SK-N-SH (cell line): ENCODE measurements around the gene SEPTIN2. TPM values are rescaled to one million over a fixed set of nuclear protein-coding genes. Genes with fewer than 3 reads are reported as not detected.

Source experiments
- CTCF ChIA-PET: fragments of 300-600, 350-600 bp; formaldehyde crosslinking; extraction: SDS; loops from one replicate; lab custom pipeline; 2021; lab: Yijun Ruan, JAX
- POLR2A ChIA-PET: fragments of 350-600 bp; sonication (Branson Sonifier 250); formaldehyde crosslinking; extraction: SDS; loops from one replicate; lab custom pipeline; 2020; ENCODE audit warnings: antibody characterized with exemption, inconsistent platforms; lab: Yijun Ruan, JAX
- DNase-seq: peaks from one replicate; pipeline ENCODE4 v3.0.0; 2012
- H2AFZ ChIP-seq: fragments of 200-600 bp; sonication (generic); 2 replicates; pipeline ENCODE4 v1.8.1; 2016; ENCODE audit warnings: antibody characterized with exemption, mild to moderate bottlenecking, low read depth
- H3F3A ChIP-seq: fragments of 200-600 bp; sonication (generic); replicated peaks from 2 replicates; pipeline ENCODE3; 2016; ENCODE audit warnings: antibody characterized with exemption, mild to moderate bottlenecking; ENCODE audit not compliant: insufficient read depth
- H3K27ac ChIP-seq, 2 experiments: fragments of 200-500 bp in 1 of 2; fragments of 200-600 bp in 1 of 2; sonication (Bioruptor generic) in 1 of 2; sonication (generic), shearing (Covaris generic) in 1 of 2; 2 replicates each; pipeline versions ENCODE4 v1.5.1 to v1.6.1; 2014 to 2016; ENCODE audit warnings: low read depth in 2 of 2, inconsistent platforms in 1 of 2, low read length in 1 of 2, mild to moderate bottlenecking in 1 of 2, mixed read lengths in 1 of 2
- H3K27me3 ChIP-seq: fragments of 200-600 bp; sonication (generic), shearing (Covaris generic); 2 replicates; pipeline ENCODE4 v1.6.1; 2016; ENCODE audit warnings: mixed run types; ENCODE audit not compliant: insufficient read depth
- H3K36me3 ChIP-seq, 2 experiments: fragments of 200-500 bp in 1 of 2; fragments of 200-600 bp in 1 of 2; sonication (Bioruptor generic) in 1 of 2; sonication (generic) in 1 of 2; replicated peaks in 1 of 2; 2 replicates each; pipeline versions ENCODE3 to v1.5.1; 2014 to 2016; ENCODE audit warnings: low read length in 1 of 2, mild to moderate bottlenecking in 1 of 2; ENCODE audit not compliant: insufficient read depth in 2 of 2, control insufficient read depth in 1 of 2
- H3K4me1 ChIP-seq, 2 experiments: fragments of 200-500 bp in 1 of 2; fragments of 200-600 bp in 1 of 2; sonication (Bioruptor generic) in 1 of 2; sonication (generic), shearing (Covaris generic) in 1 of 2; 2 replicates each; pipeline versions ENCODE4 v1.5.1 to v1.6.1; 2014 to 2016; ENCODE audit warnings: low read depth in 1 of 2, low read length in 1 of 2, mixed run types in 1 of 2; ENCODE audit not compliant: insufficient read depth in 2 of 2, control insufficient read depth in 1 of 2
- H3K4me2 ChIP-seq: fragments of 200-600 bp; sonication (generic), shearing (Covaris generic); 2 replicates; pipeline ENCODE4 v1.6.1; 2017; ENCODE audit warnings: mixed run types
- H3K4me3 ChIP-seq, 2 experiments: fragments of 200-500 bp in 1 of 2; fragments of 200-600 bp in 1 of 2; sonication (Bioruptor generic) in 1 of 2; sonication (generic), shearing (Covaris generic) in 1 of 2; 2 replicates each; pipeline versions ENCODE4 v1.5.1 to v1.8.1; 2014 to 2016; ENCODE audit warnings: low read depth in 2 of 2, inconsistent platforms in 1 of 2, low read length in 1 of 2, mild to moderate bottlenecking in 1 of 2, mixed read lengths in 1 of 2, moderate library complexity in 1 of 2
- H3K79me2 ChIP-seq: fragments of 200-600 bp; sonication (generic); 2 replicates; pipeline ENCODE4 v1.8.1; 2017; ENCODE audit warnings: mild to moderate bottlenecking; ENCODE audit not compliant: insufficient read depth
- H3K9ac ChIP-seq: fragments of 200-600 bp; sonication (generic); 2 replicates; pipeline ENCODE4 v1.6.1; 2017; ENCODE audit warnings: mixed run types
- H3K9me2 ChIP-seq: fragments of 200-600 bp; sonication (generic); 2 replicates; pipeline ENCODE4 v1.6.1; 2017; ENCODE audit warnings: mixed run types
- H3K9me3 ChIP-seq: fragments of 200-600 bp; sonication (generic); 2 replicates; pipeline ENCODE4 v1.6.1; 2017; ENCODE audit warnings: mixed run types, mild to moderate bottlenecking, moderate library complexity
- H4K20me1 ChIP-seq: fragments of 200-600 bp; sonication (generic); 2 replicates; pipeline ENCODE4 v1.6.1; 2017; ENCODE audit warnings: mild to moderate bottlenecking, mixed run types; ENCODE audit not compliant: insufficient read depth
- CHD2 ChIP-seq: fragments of 150-350 bp; IDR thresholded peaks from 2 replicates; pipeline ENCODE4 v1.6.1; 2018; ENCODE audit warnings: low read length; ENCODE audit not compliant: partially characterized antibody
- EZH2phosphoT487 ChIP-seq: fragments of 200-600 bp; sonication (generic); IDR thresholded peaks from 2 replicates; pipeline ENCODE4 v1.6.1; 2017; ENCODE audit warnings: low read depth, mixed run types, mild to moderate bottlenecking, antibody characterized with exemption, moderate library complexity, borderline replicate concordance
- FOSL2 ChIP-seq: IDR thresholded peaks from 2 replicates; pipeline ENCODE4 v1.4.0; 2012; ENCODE audit warnings: low read depth, mild to moderate bottlenecking, moderate library complexity, borderline replicate concordance
- FOXM1 ChIP-seq: IDR thresholded peaks from 2 replicates; pipeline ENCODE4 v1.4.0; 2012; ENCODE audit warnings: low read depth, mild to moderate bottlenecking
- GABPA ChIP-seq: IDR thresholded peaks from 2 replicates; pipeline ENCODE4 v1.4.0; 2012; ENCODE audit warnings: low read depth, mild to moderate bottlenecking
- JUND ChIP-seq: IDR thresholded peaks from 2 replicates; pipeline ENCODE4 v1.4.0; 2012
- MEF2A ChIP-seq: IDR thresholded peaks from 2 replicates; pipeline ENCODE4 v1.4.0; 2012; ENCODE audit warnings: low read depth, borderline replicate concordance
- NFIC ChIP-seq: IDR thresholded peaks from 2 replicates; pipeline ENCODE4 v1.4.0; 2012; ENCODE audit warnings: borderline replicate concordance
- NRF1 ChIP-seq: IDR thresholded peaks from 2 replicates; pipeline ENCODE4 v1.6.1; 2012; ENCODE audit warnings: low read depth, mild to moderate bottlenecking, low read length
- POLR2AphosphoS5 ChIP-seq: IDR thresholded peaks from 2 replicates; pipeline ENCODE4 v1.6.1; 2012; ENCODE audit warnings: low read depth, low read length
- RFX5 ChIP-seq: IDR thresholded peaks from 2 replicates; pipeline ENCODE4 v1.6.1; 2012; ENCODE audit warnings: mild to moderate bottlenecking, improper control_type of control experiment, low read length
- RXRA ChIP-seq: IDR thresholded peaks from 2 replicates; pipeline ENCODE4 v1.4.0; 2012; ENCODE audit warnings: low read depth, mild to moderate bottlenecking, borderline replicate concordance
- SIN3A ChIP-seq: IDR thresholded peaks from 2 replicates; pipeline ENCODE4 v1.6.1; 2012; ENCODE audit warnings: low read depth, mild to moderate bottlenecking, low read length, moderate library complexity, borderline replicate concordance
- TAF1 ChIP-seq: IDR thresholded peaks from 2 replicates; pipeline ENCODE4 v1.6.1; 2012; ENCODE audit warnings: low read depth, mild to moderate bottlenecking, low read length, moderate library complexity, borderline replicate concordance
- YY1 ChIP-seq: IDR thresholded peaks from 2 replicates; pipeline ENCODE4 v1.4.0; 2012; ENCODE audit warnings: low read depth, mild to moderate bottlenecking
- WGBS: methylation state at CpG from one replicate; pipeline ENCODE4 v1.1.6; 2017; ENCODE audit warnings: low lambda C conversion rate; 5-methylcytosine and 5-hydroxymethylcytosine counted together
- polyA plus RNA-seq, 3 experiments: library from polyadenylated mRNA; depleted of rRNA; stranded (reverse); fragments of >200 nt; gene quantifications; 2 replicates each; pipeline ENCODE4 v1.2.3, GENCODE V29; 2012
- TF ChIP-seq, protein P1 (sequence below): fragments of 150-350 bp; IDR thresholded peaks from 2 replicates; pipeline ENCODE4 v1.6.1; 2017; ENCODE audit warnings: antibody characterized with exemption, low read length, low read depth, borderline replicate concordance
- TF ChIP-seq, protein P2 (sequence below): IDR thresholded peaks from 2 replicates; pipeline ENCODE4 v1.4.0; 2012; ENCODE audit warnings: low read depth, borderline replicate concordance

Gene SEPTIN2
- polyA plus RNA-seq, 1 of the 3 experiments (the other 2 are of a cell fraction) = 226 TPM

DNA sequence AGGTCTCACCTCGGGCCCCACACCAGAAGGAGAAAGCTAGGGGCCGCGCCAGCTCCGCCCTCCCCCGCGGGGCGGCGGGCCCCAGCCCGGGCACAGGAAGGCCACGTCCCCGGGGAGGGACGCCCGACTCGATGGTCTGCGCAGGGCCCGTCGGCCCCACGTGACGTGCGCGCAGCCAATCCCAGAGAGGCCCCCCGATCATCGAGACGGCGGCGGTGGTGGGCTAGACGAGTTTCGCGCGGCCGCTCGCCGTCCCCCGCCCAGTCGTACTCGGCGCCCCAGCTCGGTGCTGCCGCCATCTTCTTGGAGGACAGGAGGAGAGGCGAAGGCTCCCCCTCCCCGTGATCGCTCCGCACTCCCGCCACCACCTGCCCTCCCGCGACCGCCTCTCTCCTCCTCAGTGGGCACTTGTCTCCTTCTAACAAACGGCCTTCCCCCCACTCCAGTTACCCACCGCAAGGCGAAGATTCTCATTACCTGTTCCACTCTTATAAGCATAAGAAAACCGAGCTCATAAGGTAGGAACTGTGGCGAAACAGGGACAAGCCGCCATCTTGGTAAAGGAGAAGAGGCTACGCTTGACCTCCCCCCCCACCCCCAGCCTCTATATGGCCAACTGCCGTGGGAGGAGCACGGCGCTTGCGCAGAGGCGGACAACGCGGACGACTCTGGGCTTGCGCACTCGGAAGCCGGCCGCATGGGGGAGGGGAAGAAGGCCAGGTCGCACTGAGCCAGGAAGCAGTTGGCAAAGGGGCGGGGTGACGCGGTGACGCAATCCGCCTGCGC, 439 bp upstream of the SEPTIN2 start, which contains the start of gene HDLBP (continued):
- no peak for TF ChIP-seq RXRA
- TF ChIP-seq FOSL2 = no peak
- TF ChIP-seq NFIC = no peak
- TF ChIP-seq, protein P1, sequence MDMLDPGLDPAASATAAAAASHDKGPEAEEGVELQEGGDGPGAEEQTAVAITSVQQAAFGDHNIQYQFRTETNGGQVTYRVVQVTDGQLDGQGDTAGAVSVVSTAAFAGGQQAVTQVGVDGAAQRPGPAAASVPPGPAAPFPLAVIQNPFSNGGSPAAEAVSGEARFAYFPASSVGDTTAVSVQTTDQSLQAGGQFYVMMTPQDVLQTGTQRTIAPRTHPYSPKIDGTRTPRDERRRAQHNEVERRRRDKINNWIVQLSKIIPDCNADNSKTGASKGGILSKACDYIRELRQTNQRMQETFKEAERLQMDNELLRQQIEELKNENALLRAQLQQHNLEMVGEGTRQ = peak; percentile 90
- no peak for TF ChIP-seq EZH2phosphoT487
- TF ChIP-seq JUND = no peak
- peak; percentile 66; the same call in 1 of the 2 replicates for TF ChIP-seq SIN3A
- TF ChIP-seq YY1 = peak; percentile 99
- TF ChIP-seq, protein P2, sequence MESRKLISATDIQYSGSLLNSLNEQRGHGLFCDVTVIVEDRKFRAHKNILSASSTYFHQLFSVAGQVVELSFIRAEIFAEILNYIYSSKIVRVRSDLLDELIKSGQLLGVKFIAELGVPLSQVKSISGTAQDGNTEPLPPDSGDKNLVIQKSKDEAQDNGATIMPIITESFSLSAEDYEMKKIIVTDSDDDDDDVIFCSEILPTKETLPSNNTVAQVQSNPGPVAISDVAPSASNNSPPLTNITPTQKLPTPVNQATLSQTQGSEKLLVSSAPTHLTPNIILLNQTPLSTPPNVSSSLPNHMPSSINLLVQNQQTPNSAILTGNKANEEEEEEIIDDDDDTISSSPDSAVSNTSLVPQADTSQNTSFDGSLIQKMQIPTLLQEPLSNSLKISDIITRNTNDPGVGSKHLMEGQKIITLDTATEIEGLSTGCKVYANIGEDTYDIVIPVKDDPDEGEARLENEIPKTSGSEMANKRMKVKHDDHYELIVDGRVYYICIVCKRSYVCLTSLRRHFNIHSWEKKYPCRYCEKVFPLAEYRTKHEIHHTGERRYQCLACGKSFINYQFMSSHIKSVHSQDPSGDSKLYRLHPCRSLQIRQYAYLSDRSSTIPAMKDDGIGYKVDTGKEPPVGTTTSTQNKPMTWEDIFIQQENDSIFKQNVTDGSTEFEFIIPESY = no peak

DNA sequence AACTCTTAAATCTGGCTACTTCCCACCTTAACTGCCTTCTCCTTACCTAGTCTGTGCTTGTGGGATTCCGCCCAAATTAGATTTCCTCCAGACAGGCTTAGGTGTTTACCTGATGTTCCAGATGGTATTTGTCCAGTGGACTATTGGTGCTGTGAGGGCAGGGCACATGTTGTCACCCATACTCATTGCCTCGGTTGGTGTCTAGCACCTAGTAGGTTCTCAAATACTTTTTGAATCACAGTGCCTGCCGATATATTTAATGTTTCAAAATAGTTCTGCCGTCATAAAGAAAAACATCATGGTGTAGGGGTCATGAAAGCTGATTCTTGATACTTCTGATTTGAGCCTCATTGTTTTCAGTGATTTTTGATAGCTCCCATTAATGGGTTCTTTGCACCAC, 1.1 kb downstream of the SEPTIN2 start:
- DNase-seq = no peak
- no peaks in the 10 kb centered on the region for H3K9me2 ChIP-seq
- no peaks in the 10 kb centered on the region for H3K27me3 ChIP-seq
- H3K79me2 ChIP-seq = peaks cover 92% of the 10 kb centered on the region
- H2AFZ ChIP-seq = no peak overlapping the region
- H3K36me3 ChIP-seq = peaks cover 15 to 48% of the 10 kb centered on the region in 2 experiments
- peak overlapping the region; percentile 91 to 99 for H3K27ac ChIP-seq
- peak overlapping the region; percentile 95 for H3K9ac ChIP-seq
- WGBS = 9% methylated on average over 4 of the region's 4 CpGs
- CTCF ChIA-PET = interaction anchor here (0.6 to 3.4 kb wide), 2 partner anchors 26 to 561 kb away, joined by 3 to 29 read pairs; no protein-coding TSS in a partner anchor
- H3K9me3 ChIP-seq = no peaks in the 10 kb centered on the region
- peak overlapping the region; percentile 89 for H3K4me2 ChIP-seq
- peaks cover 12% of the 10 kb centered on the region for H3F3A ChIP-seq
- peak overlapping the region; percentile 88 to 96 for H3K4me3 ChIP-seq
- peaks cover 25 to 30% of the 10 kb centered on the region in 2 experiments; a peak in 3 of 4 replicates for H3K4me1 ChIP-seq
- TF ChIP-seq YY1 = no peak
- TF ChIP-seq NRF1 = no peak
- TF ChIP-seq TAF1 = no peak
- no peak for TF ChIP-seq MEF2A
- TF ChIP-seq FOXM1 = no peak
- TF ChIP-seq RFX5 = no peak
- TF ChIP-seq CHD2 = no peak
- TF ChIP-seq, protein P2 = no peak
- TF ChIP-seq GABPA = no peak
- no peak for TF ChIP-seq POLR2AphosphoS5
- POLR2A ChIA-PET = interaction anchor here (0.7 to 3.0 kb wide), 2 partner anchors 13 to 26 kb away, joined by 3 to 24 read pairs; no protein-coding TSS in a partner anchor
- H4K20me1 ChIP-seq = peaks cover 56% of the 10 kb centered on the region
